WI38 (cell line): Measurements from ENCODE around the gene CIAO3.

Experiments
- H3K4me3 ChIP-seq: 2 replicates; pipeline ENCODE4 v1.5.1; 2011; ENCODE audit warnings: low read depth, mild to moderate bottlenecking, control low read depth, low read length
- CTCF ChIP-seq: IDR thresholded peaks from 2 replicates; pipeline ENCODE4 v1.5.1; 2012; ENCODE audit warnings: low read depth, mild to moderate bottlenecking, control low read depth, low read length

Gene CIAO3

DNA sequence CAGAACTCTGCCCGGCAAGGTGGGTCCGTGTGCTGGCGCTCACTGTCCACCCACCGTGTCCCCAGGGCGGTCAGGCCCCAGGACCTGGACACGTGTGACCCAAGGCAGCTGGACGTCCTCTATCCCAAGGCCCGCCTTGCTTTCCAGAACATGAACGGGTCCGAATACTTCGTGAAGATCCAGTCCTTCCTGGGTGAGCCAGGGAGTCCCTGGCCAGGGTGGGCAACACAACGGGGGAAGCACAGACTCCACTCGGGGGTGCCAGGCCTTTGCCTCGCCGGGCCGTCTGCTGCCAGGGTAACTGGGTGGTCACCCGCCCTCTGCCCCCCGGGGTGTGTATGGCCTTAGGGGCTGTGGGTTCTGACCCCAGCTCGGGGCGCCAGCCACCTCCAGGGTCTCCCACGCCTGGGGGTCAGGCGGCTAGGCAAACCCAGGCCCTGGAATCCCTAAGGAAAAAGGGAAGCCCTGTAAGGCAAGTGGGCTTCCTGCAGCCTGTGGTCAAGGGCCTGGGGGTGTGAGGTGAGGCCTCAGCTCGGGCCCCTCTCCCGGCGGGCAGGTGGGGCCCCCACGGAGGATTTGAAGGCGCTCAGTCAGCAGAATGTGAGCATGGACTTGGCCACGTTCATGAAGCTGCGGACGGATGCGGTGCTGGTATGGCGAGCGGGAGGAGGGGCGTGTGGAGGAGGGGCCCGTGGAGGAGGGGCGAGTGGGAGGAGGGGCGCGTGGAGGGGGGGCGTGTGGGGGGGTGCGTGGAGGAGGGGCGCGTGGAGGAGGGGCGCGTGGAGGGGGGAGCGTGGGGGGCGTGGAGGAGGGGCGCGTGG is 26.2 kb upstream of the CIAO3 start:
- H3K4me3 ChIP-seq = no peak overlapping the region
- no peak for TF ChIP-seq CTCF

DNA sequence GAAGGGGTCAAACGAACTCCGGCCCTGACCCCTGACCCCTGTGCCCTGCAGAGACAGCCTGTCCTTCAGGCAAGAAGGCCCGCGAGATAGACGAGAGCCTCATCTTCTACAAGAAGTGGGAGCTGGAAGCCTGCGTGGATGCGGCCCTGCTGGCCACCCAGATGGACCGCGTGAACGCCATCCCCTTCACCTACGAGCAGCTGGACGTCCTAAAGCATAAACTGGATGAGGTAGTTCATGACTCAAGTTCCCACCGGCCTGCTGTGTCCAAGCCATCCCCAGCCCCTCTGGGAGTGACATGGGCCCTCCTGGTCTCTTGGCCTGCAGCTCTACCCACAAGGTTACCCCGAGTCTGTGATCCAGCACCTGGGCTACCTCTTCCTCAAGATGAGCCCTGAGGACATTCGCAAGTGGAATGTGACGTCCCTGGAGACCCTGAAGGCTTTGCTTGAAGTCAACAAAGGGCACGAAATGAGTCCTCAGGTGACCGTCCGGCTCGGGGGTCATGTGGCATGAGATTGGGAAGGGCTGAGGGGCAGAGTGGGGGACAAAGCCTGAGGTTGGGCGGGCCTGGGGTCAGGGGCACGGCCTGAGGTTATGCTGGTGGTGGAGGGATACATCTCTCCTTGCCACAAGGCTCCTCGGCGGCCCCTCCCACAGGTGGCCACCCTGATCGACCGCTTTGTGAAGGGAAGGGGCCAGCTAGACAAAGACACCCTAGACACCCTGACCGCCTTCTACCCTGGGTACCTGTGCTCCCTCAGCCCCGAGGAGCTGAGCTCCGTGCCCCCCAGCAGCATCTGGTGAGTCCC is 25.4 kb upstream of the CIAO3 start:
- no peak for TF ChIP-seq CTCF

GRCh38 chr16:765488-765865 is 24.7 kb upstream of the CIAO3 start:
- H3K4me3 ChIP-seq = no peak overlapping the region
- no peak for TF ChIP-seq CTCF

More for the DNA sequence above, 25.4 kb upstream of the CIAO3 start:
- no peak overlapping the region for H3K4me3 ChIP-seq

- TF ChIP-seq CTCF = no peak
- no peak overlapping the region for H3K4me3 ChIP-seq
Measured at GRCh38 chr16:764848-765487, 24.2 kb upstream of the CIAO3 start.

GRCh38 chr16:764184-764750 is 23.5 kb upstream of the CIAO3 start:
- H3K4me3 ChIP-seq = no peak overlapping the region
- no peak for TF ChIP-seq CTCF

- TF ChIP-seq CTCF = no peak
- H3K4me3 ChIP-seq = no peak overlapping the region
Measured at GRCh38 chr16:763369-764183, 22.8 kb upstream of the CIAO3 start.
